Fibroblast of villous mesenchyme (primary cell): ENCODE measurements around the gene CHERP. TPM values are rescaled to one million over a fixed set of nuclear protein-coding genes. Genes with fewer than 3 reads are reported as not detected.

Experiments
- DNase-seq: peaks from one replicate; pipeline ENCODE4 v3.0.0-alpha.2; 2010; ENCODE audit warnings: low read depth
- H3K4me3 ChIP-seq: 2 replicates; pipeline ENCODE4 v1.5.1; 2011; ENCODE audit warnings: low read depth, mild to moderate bottlenecking, low read length
- total RNA-seq: library from RNA; depleted of rRNA; stranded (reverse); fragments of >200 nt; gene quantifications from 2 replicates; pipeline ENCODE4 v1.2.3, GENCODE V29; 2012
- TF ChIP-seq, protein P1 (sequence below): IDR thresholded peaks from 2 replicates; pipeline ENCODE4 v1.5.1; 2012; ENCODE audit warnings: low read depth, mild to moderate bottlenecking, low read length; ENCODE audit not compliant: insufficient read depth

The CHERP gene
- total RNA-seq, 1 donor: 6.5 TPM

DNA sequence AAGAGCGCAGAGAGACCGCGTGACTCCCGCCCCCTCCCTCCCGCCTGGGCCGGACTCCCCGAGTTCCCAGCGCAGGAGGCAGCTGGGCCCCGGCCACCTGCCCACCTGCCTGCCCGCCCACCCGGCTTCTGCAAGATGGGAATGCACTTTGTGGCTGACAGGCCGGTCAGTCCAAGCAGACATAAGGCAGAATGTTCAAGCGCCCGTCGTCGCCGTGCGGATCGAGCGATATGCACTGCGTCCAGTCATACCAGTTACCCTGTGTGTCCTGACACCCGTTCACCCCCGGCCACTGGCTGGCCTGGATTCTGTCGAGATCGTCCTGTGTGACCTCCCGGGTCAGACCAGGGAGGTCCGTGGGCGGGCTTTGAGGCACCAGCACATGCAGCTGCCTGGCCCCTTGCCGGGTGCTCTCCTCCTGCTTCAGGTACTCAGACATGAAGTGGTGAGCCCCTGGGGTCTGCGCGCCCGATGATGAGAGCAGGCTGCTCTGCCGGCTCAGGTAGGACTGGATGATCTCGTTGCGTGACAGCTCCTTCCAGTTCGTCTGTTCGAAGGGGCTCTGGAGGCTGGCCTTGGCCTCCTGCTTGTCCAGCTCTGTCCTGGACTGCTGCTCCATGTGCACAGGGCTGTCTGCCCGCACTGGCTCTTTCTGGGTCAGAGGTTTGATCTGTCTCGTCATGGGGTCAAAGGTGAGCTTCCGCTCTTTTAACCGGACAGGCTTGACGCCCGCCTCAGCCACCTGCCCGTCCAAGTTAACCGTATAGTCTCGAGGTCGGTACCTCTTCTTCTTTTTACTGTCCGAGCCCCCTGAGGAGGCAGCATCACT, 33.8 kb upstream of the CHERP start:
- no peak overlapping the region for H3K4me3 ChIP-seq
- no peak for DNase-seq
- TF ChIP-seq, protein P1, sequence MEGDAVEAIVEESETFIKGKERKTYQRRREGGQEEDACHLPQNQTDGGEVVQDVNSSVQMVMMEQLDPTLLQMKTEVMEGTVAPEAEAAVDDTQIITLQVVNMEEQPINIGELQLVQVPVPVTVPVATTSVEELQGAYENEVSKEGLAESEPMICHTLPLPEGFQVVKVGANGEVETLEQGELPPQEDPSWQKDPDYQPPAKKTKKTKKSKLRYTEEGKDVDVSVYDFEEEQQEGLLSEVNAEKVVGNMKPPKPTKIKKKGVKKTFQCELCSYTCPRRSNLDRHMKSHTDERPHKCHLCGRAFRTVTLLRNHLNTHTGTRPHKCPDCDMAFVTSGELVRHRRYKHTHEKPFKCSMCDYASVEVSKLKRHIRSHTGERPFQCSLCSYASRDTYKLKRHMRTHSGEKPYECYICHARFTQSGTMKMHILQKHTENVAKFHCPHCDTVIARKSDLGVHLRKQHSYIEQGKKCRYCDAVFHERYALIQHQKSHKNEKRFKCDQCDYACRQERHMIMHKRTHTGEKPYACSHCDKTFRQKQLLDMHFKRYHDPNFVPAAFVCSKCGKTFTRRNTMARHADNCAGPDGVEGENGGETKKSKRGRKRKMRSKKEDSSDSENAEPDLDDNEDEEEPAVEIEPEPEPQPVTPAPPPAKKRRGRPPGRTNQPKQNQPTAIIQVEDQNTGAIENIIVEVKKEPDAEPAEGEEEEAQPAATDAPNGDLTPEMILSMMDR: no peak

DNA sequence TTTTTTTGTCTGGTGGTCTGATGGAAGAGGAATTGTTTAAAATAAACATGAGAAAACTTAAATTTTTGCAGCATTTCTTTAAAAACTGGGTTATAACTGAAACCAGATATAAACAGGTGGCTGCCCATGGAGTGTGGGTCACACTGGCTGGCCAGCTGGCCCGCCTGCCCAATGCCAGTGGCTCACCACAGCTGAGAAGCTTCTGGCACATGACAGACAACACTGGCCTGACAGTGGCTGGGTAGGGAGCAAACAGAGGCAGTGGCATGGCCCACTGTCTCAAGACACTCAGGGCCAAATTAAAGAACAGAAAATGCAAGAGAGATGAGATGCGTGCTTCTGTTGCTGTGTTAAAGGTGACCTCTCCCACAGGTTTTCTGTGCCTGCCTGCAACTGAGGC, 33.0 kb upstream of the CHERP start:
- no peak for DNase-seq
- TF ChIP-seq, protein P1: no peak

DNA sequence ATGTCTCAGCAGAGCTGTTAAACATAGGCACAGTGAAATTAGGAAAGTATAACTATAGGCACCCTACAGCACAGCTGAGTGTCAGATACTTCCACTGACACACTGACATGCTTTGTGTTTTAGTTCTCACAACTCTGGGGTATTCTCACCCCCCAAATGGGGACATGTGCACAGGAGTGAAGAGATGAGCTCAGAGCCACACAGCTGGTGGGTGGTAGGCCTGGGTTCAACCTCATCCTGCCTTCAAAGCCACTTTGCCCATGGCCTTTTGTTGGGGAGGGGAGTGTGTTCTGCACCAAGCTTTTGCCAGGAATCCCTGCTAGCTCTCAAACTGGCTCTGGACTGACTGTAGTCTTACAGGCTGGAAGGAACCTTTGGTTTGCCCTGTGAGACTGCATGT, 31.7 kb upstream of the CHERP start:
- H3K4me3 ChIP-seq: no peak overlapping the region
- DNase-seq: no peak
- TF ChIP-seq, protein P1: no peak

More for the DNA sequence above, 33.0 kb upstream of the CHERP start:
- no peak overlapping the region for H3K4me3 ChIP-seq

DNA sequence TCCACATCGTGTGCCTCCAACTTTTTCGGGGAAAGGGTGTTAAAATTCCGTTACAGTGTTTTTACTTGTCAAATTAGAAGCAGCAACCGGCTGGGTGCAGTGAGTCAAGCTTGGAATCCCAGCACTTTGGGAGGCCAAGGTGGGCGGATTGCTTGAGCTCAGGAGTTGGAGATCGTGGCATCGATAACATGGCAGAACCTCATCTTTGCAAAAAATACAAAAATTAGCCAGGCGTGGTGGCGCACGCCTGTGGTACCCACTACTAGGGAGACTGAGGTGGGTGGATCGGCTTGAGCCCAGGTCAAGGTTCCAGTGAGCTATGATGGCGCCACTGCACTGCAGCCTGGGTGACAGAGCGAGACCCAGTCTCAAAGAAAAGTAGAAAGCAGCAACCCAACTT, 31.1 kb upstream of the CHERP start:
- no peak for DNase-seq
- peak overlapping the region; percentile 96 for H3K4me3 ChIP-seq
- TF ChIP-seq, protein P1: no peak

DNA sequence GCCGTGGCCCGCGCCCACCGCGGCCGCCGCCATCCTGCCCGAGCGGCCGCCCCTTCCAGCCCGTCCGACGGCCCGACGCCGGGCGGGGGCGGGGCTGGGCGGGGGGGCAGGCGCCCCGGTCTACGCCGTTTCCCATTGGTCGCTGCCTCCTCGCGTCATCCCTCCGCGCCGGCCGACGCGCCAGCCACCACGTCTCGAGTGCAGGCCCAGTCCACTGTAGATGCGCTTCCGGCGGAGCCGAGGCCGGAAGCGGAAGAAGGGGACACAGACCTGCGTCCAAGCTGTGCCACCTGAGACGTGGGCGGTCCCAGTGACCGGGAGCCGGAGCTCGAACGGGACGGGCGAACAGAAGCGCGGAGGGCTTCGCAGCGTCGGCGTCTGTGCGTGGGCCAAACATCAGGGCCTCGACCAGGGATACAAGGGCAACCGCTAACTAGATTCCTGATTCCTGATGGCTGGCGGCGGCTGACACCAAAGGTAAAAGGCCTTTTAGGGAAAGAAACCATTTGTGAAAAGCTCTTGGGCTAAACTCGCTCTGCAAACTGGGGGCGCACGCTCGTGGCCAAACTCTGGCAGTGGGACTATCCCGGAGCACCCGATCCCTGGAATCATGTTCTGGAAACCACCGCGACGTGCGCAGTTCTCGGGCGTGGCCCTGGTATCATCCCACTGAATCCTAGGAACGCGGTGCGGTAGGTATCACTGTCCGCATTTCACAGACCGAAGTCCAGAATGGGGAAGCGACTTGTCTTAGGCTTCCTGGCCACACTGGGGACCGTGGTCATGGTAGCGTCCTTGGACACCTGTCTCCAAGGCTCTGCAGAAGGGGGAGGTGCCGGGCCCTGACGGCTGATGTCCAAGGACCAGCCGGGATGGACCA, 30.3 kb upstream of the CHERP start, which contains the start of gene SLC35E1:
Gene SLC35E1, minus strand, starts transcription at position 84 of the 880 bp plus-strand sequence. Its CDS starts 51 bp downstream, at position 33.
- TF ChIP-seq, protein P1: no peak
- peak; percentile 97 for DNase-seq
- peak within 1 kb of the TSS; percentile 96 for H3K4me3 ChIP-seq

DNA sequence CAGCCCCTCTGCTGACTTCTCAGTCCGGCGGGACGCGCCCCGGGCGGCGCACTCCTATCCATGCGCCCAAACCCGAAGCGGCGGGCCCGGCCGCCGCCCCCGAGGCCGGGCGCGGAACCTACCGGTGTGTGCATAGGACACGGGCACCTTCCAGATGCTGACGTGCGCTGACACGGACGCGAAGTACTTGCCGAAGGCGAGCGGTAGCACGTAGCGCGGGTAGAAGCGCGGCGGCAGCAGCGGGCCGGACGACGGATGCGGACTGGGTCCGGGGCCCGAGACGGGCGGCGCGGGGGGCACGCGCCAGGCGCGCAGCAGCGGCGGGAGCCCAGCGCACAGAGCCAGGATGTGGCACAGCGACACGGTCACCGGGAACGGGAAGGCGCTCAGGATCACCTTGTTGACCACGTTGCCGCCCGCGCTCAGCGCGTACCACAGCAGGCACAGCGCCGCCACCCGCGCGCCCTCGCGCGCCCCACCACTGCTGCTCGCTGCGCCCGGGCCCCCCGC, 29.6 kb upstream of the CHERP start:
- TF ChIP-seq, protein P1: no peak
- DNase-seq: peak; percentile 42
- peak overlapping the region; percentile 70 for H3K4me3 ChIP-seq
